Activated T-cell treated with anti-CD3 and anti-CD28 coated beads, Interleukin-2, amount 50 U/mL, for 72 hours (primary cell): ENCODE measurements around the gene TMIE. TPM values are rescaled to one million over a fixed set of nuclear protein-coding genes. Genes with fewer than 3 reads are reported as not detected.

Experiments used
- ATAC-seq, 2 donors: fragments of 150-1000 bp; cut with Tn5 transposase; replicated peaks in 1 of 2; 2 replicates each; pipeline ENCODE4 v1.10.0; 2021; ENCODE audit warnings: moderate library complexity in 2 of 2, mild to moderate bottlenecking in 1 of 2
- DNase-seq, 2 donors: peaks; one replicate each; pipeline ENCODE4 v3.0.0; 2021 to 2022; ENCODE audit warnings: mixed read lengths in 1 of 2
- H3K27ac Mint-ChIP-seq: one replicate; pipeline ENCODE4 v1.8.0; 2022; ENCODE audit warnings: mild to moderate bottlenecking, moderate library complexity, mixed read lengths
- H3K27me3 Mint-ChIP-seq: one replicate; pipeline ENCODE4 v1.8.0; 2022; ENCODE audit warnings: low read depth, mixed read lengths
- H3K36me3 Mint-ChIP-seq, 2 donors: one replicate each; pipeline ENCODE4 v1.8.0; 2022; ENCODE audit warnings: mixed read lengths in 2 of 2, mild to moderate bottlenecking in 1 of 2; ENCODE audit not compliant: insufficient read depth in 2 of 2
- H3K4me1 Mint-ChIP-seq: one replicate; pipeline ENCODE4 v1.8.0; 2022; ENCODE audit warnings: low read depth, mixed read lengths
- H3K4me3 Mint-ChIP-seq, 2 donors: one replicate each; pipeline ENCODE4 v1.8.0; 2022; ENCODE audit warnings: mild to moderate bottlenecking in 2 of 2, mixed read lengths in 2 of 2, moderate library complexity in 2 of 2
- H3K9me3 Mint-ChIP-seq, 2 donors: one replicate each; pipeline ENCODE4 v1.8.0; 2022; ENCODE audit warnings: mixed read lengths in 2 of 2
- total RNA-seq, 2 donors: library from RNA; stranded (reverse); gene quantifications; one replicate each; pipeline ENCODE4 v1.2.3, GENCODE V29; 2022

The TMIE gene
- total RNA-seq, 2 donors from 2014 or later, result 1.2 to 1.5 TPM

- H3K27ac Mint-ChIP-seq, result no peak overlapping the region
- DNase-seq, result no peak
These were observed 16.3 kb upstream of the TMIE start for GRCh38 chr3:46684891-46685290.

GRCh38 chr3:46685446-46685845, 15.7 kb upstream of the TMIE start:
- no peaks in the 10 kb centered on the region for H3K36me3 Mint-ChIP-seq
- no peak overlapping the region for H3K27ac Mint-ChIP-seq
- no peak overlapping the region for H3K4me3 Mint-ChIP-seq
- peaks cover 3% of the 10 kb centered on the region for H3K4me1 Mint-ChIP-seq
- H3K27me3 Mint-ChIP-seq, result no peaks in the 10 kb centered on the region
- DNase-seq (no peak), ATAC-seq (no peak)
- no peaks in the 10 kb centered on the region for H3K9me3 Mint-ChIP-seq

More at GRCh38 chr3:46684891-46685290, 16.3 kb upstream of the TMIE start:
- Mint-ChIP-seq H3K27me3 (no peaks in the 10 kb centered on the region), H3K4me1 (peaks cover 1% of the 10 kb centered on the region), H3K4me3 (no peak overlapping the region), H3K9me3 (no peaks in the 10 kb centered on the region), H3K36me3 (no peaks in the 10 kb centered on the region)
- ATAC-seq, result no peak

GRCh38 chr3:46690798-46691197, 10.4 kb upstream of the TMIE start:
- H3K4me3 Mint-ChIP-seq, result no peak overlapping the region
- no peak overlapping the region for H3K27ac Mint-ChIP-seq
- no peaks in the 10 kb centered on the region for H3K36me3 Mint-ChIP-seq
- peaks cover 40% of the 10 kb centered on the region for H3K4me1 Mint-ChIP-seq
- no peak for ATAC-seq
- no peaks in the 10 kb centered on the region for H3K9me3 Mint-ChIP-seq
- DNase-seq, result no peak
- no peaks in the 10 kb centered on the region for H3K27me3 Mint-ChIP-seq

GRCh38 chr3:46692566-46692990, 8.6 kb upstream of the TMIE start:
- Mint-ChIP-seq H3K36me3 (no peaks in the 10 kb centered on the region), H3K9me3 (no peaks in the 10 kb centered on the region), H3K27ac (no peak overlapping the region), H3K4me1 (peaks cover 48% of the 10 kb centered on the region), H3K27me3 (no peaks in the 10 kb centered on the region), H3K4me3 (peak overlapping the region; percentile 77 to 86)
- DNase-seq, result no peak
- ATAC-seq, result no peak

GRCh38 chr3:46693038-46693891, 7.9 kb upstream of the TMIE start, which contains the start of gene ALS2CL:
Gene ALS2CL, minus strand, starts transcription at chr3:46693679. Its CDS starts 4,239 bp downstream, at chr3:46689440.
- H3K4me1 Mint-ChIP-seq, result peaks cover 50% of the 10 kb centered on the region
- DNase-seq (peak; percentile 64 to 68), ATAC-seq (peak; percentile 76 to 80)
- H3K27ac Mint-ChIP-seq, result peak within 1 kb of the TSS; percentile 29
- no peaks in the 10 kb centered on the region for H3K9me3 Mint-ChIP-seq
- H3K4me3 Mint-ChIP-seq, result peak within 1 kb of the TSS; percentile 77 to 86
- no peaks in the 10 kb centered on the region for H3K36me3 Mint-ChIP-seq
- no peaks in the 10 kb centered on the region for H3K27me3 Mint-ChIP-seq

- ATAC-seq, result peak; percentile 59 to 65
- H3K4me3 Mint-ChIP-seq, result peak overlapping the region; percentile 75 to 77
- peaks cover 50% of the 10 kb centered on the region for H3K4me1 Mint-ChIP-seq
- no peaks in the 10 kb centered on the region for H3K27me3 Mint-ChIP-seq
- peak; percentile 58 to 60 for DNase-seq
- no peak overlapping the region for H3K27ac Mint-ChIP-seq
- H3K9me3 Mint-ChIP-seq, result no peaks in the 10 kb centered on the region
- H3K36me3 Mint-ChIP-seq, result no peaks in the 10 kb centered on the region
These were observed 7.3 kb upstream of the TMIE start for GRCh38 chr3:46693892-46694226.

GRCh38 chr3:46694520-46694919, 6.7 kb upstream of the TMIE start:
- Mint-ChIP-seq H3K9me3 (no peaks in the 10 kb centered on the region), H3K36me3 (no peaks in the 10 kb centered on the region), H3K4me3 (peak overlapping the region; percentile 60 to 77), H3K27ac (no peak overlapping the region), H3K27me3 (no peaks in the 10 kb centered on the region), H3K4me1 (peaks cover 52% of the 10 kb centered on the region)
- ATAC-seq (no peak), DNase-seq (no peak)

GRCh38 chr3:46695177-46695961, 5.8 kb upstream of the TMIE start:
- Mint-ChIP-seq H3K36me3 (no peaks in the 10 kb centered on the region), H3K4me1 (peaks cover 52% of the 10 kb centered on the region), H3K27me3 (no peaks in the 10 kb centered on the region), H3K9me3 (no peaks in the 10 kb centered on the region), H3K4me3 (peak overlapping the region; percentile 63 to 77), H3K27ac (no peak overlapping the region)
- DNase-seq (peak; percentile 54 to 57), ATAC-seq (peak; percentile 46 to 49)

GRCh38 chr3:46695962-46696894, 5.0 kb upstream of the TMIE start:
- DNase-seq (no peak), ATAC-seq (no peak)
- H3K27me3 Mint-ChIP-seq, result no peaks in the 10 kb centered on the region
- H3K4me3 Mint-ChIP-seq, result no peak overlapping the region
- H3K9me3 Mint-ChIP-seq, result no peaks in the 10 kb centered on the region
- H3K36me3 Mint-ChIP-seq, result no peaks in the 10 kb centered on the region
- H3K4me1 Mint-ChIP-seq, result peaks cover 50% of the 10 kb centered on the region
- no peak overlapping the region for H3K27ac Mint-ChIP-seq

- H3K27me3 Mint-ChIP-seq, result peaks cover 9% of the 10 kb centered on the region
- no peak for ATAC-seq
- no peak for DNase-seq
- H3K9me3 Mint-ChIP-seq, result no peaks in the 10 kb centered on the region
- no peak overlapping the region for H3K4me3 Mint-ChIP-seq
- H3K36me3 Mint-ChIP-seq, result no peaks in the 10 kb centered on the region
- H3K27ac Mint-ChIP-seq, result no peak overlapping the region
- peaks cover 30% of the 10 kb centered on the region for H3K4me1 Mint-ChIP-seq
These were observed 1.3 kb upstream of the TMIE start for GRCh38 chr3:46699676-46700523.

GRCh38 chr3:46700772-46701171, 420 bp upstream of the TMIE start:
- H3K27ac Mint-ChIP-seq, result no peak overlapping the region
- peaks cover 9% of the 10 kb centered on the region for H3K27me3 Mint-ChIP-seq
- H3K36me3 Mint-ChIP-seq, result no peaks in the 10 kb centered on the region
- DNase-seq (no peak), ATAC-seq (no peak)
- H3K9me3 Mint-ChIP-seq, result no peaks in the 10 kb centered on the region
- peaks cover 22% of the 10 kb centered on the region for H3K4me1 Mint-ChIP-seq
- peak overlapping the region; percentile 43 to 46 for H3K4me3 Mint-ChIP-seq
